Measurements from ENCODE around the gene LMAN2.
"Not testable (repeated sequence)": the region's sequence is repeated elsewhere in the genome, so short reads cannot be mapped to it uniquely, and the experiment has no call there.

Gene LMAN2

GRCh38 chr5:177308740-177309139 is 42.7 kb downstream of the LMAN2 start:
- peaks cover 32% of the 10 kb centered on the region for H3K36me3 Mint-ChIP-seq (ENCODE audit: low read depth)
- H3K4me3 Mint-ChIP-seq = no peak overlapping the region
- H3K27ac Mint-ChIP-seq = no peak overlapping the region
- no peaks in the 10 kb centered on the region for H3K9me3 Mint-ChIP-seq
- no peak for ATAC-seq
- no peak for DNase-seq
- H3K27me3 Mint-ChIP-seq = no peaks in the 10 kb centered on the region
- peaks cover 55% of the 10 kb centered on the region for H3K4me1 Mint-ChIP-seq

GRCh38 chr5:177307544-177308363 is 43.7 kb downstream of the LMAN2 start:
- DNase-seq = no peak
- Mint-ChIP-seq H3K36me3 (ENCODE audit: low read depth) (peaks cover 32% of the 10 kb centered on the region), H3K9me3 (no peaks in the 10 kb centered on the region), H3K27me3 (no peaks in the 10 kb centered on the region), H3K27ac (no peak overlapping the region), H3K4me1 (peaks cover 52% of the 10 kb centered on the region), H3K4me3 (no peak overlapping the region)
- no peak for ATAC-seq

GRCh38 chr5:177306674-177307543 is 44.6 kb downstream of the LMAN2 start:
- Mint-ChIP-seq H3K4me1 (peaks cover 55% of the 10 kb centered on the region), H3K9me3 (no peaks in the 10 kb centered on the region), H3K36me3 (ENCODE audit: low read depth) (peaks cover 35% of the 10 kb centered on the region), H3K27ac (peak overlapping the region; percentile 41), H3K4me3 (peak overlapping the region; percentile 3), H3K27me3 (no peaks in the 10 kb centered on the region)
- ATAC-seq (no peak), DNase-seq (no peak)

- H3K9me3 Mint-ChIP-seq, DNase-seq, ATAC-seq, H3K4me3 Mint-ChIP-seq, H3K27me3 Mint-ChIP-seq: not testable (repeated sequence)
- Mint-ChIP-seq H3K27ac (peak overlapping the region; percentile 93), H3K4me1 (peaks cover 59% of the 10 kb centered on the region), H3K36me3 (ENCODE audit: low read depth) (peaks cover 39% of the 10 kb centered on the region)
These were observed 45.3 kb downstream of the LMAN2 start for GRCh38 chr5:177306103-177306640.

GRCh38 chr5:177304392-177305119 is 46.9 kb downstream of the LMAN2 start:
- Mint-ChIP-seq H3K36me3 (ENCODE audit: low read depth) (peaks cover 44% of the 10 kb centered on the region), H3K4me1 (peaks cover 64% of the 10 kb centered on the region), H3K9me3 (no peaks in the 10 kb centered on the region), H3K4me3 (peak overlapping the region; percentile 98), H3K27ac (peak overlapping the region; percentile 93), H3K27me3 (no peaks in the 10 kb centered on the region)
- DNase-seq (no peak), ATAC-seq (no peak)

- Mint-ChIP-seq H3K27me3 (no peaks in the 10 kb centered on the region), H3K9me3 (no peaks in the 10 kb centered on the region), H3K27ac (peak overlapping the region; percentile 93), H3K4me1 (peaks cover 64% of the 10 kb centered on the region), H3K4me3 (peak overlapping the region; percentile 98), H3K36me3 (ENCODE audit: low read depth) (peaks cover 44% of the 10 kb centered on the region)
- ATAC-seq = no peak
- DNase-seq = no peak
These were observed 47.5 kb downstream of the LMAN2 start for GRCh38 chr5:177303925-177304391.

GRCh38 chr5:177303121-177303924 is 48.1 kb downstream of the LMAN2 start, which contains the start of the genes PRELID1 and RAB24:
TSS of gene PRELID1 (plus strand) at chr5:177303799. CDS start at chr5:177303986, 187 bp downstream.
TSS of gene RAB24 (minus strand) at chr5:177303719. CDS start at chr5:177303288, 431 bp downstream.
- H3K27me3 Mint-ChIP-seq = no peaks in the 10 kb centered on the region
- DNase-seq = peak; percentile 95
- peaks cover 44% of the 10 kb centered on the region for H3K36me3 Mint-ChIP-seq (ENCODE audit: low read depth)
- peaks cover 65% of the 10 kb centered on the region for H3K4me1 Mint-ChIP-seq
- ATAC-seq = peak; percentile 55
- peak within 1 kb of the TSS; percentile 93 for H3K27ac Mint-ChIP-seq
- H3K9me3 Mint-ChIP-seq = no peaks in the 10 kb centered on the region
- peak within 1 kb of the TSS; percentile 98 for H3K4me3 Mint-ChIP-seq

- Mint-ChIP-seq H3K4me3 (peak overlapping the region; percentile 98), H3K27me3 (no peaks in the 10 kb centered on the region), H3K9me3 (no peaks in the 10 kb centered on the region), H3K36me3 (ENCODE audit: low read depth) (peaks cover 44% of the 10 kb centered on the region), H3K27ac (peak overlapping the region; percentile 64), H3K4me1 (peaks cover 71% of the 10 kb centered on the region)
- ATAC-seq (no peak), DNase-seq (no peak)
These were observed 48.9 kb downstream of the LMAN2 start for GRCh38 chr5:177302354-177303110.

GRCh38 chr5:177301503-177302165 is 49.8 kb downstream of the LMAN2 start:
- Mint-ChIP-seq H3K4me3 (peak overlapping the region; percentile 98), H3K4me1 (peaks cover 75% of the 10 kb centered on the region), H3K27me3 (no peaks in the 10 kb centered on the region), H3K27ac (peak overlapping the region; percentile 94), H3K36me3 (ENCODE audit: low read depth) (peaks cover 46% of the 10 kb centered on the region), H3K9me3 (no peaks in the 10 kb centered on the region)
- no peak for ATAC-seq
- no peak for DNase-seq

- ATAC-seq (no peak), DNase-seq (no peak)
- Mint-ChIP-seq H3K36me3 (ENCODE audit: low read depth) (peaks cover 46% of the 10 kb centered on the region), H3K27me3 (no peaks in the 10 kb centered on the region), H3K9me3 (no peaks in the 10 kb centered on the region), H3K27ac (peak overlapping the region; percentile 94), H3K4me3 (peak overlapping the region; percentile 70), H3K4me1 (peaks cover 77% of the 10 kb centered on the region)
These were observed 50.5 kb downstream of the LMAN2 start for GRCh38 chr5:177300951-177301350.

- Mint-ChIP-seq H3K4me1 (peaks cover 77% of the 10 kb centered on the region), H3K27ac (peak overlapping the region; percentile 94), H3K4me3 (peak overlapping the region; percentile 70), H3K27me3 (no peaks in the 10 kb centered on the region), H3K36me3 (ENCODE audit: low read depth) (peaks cover 46% of the 10 kb centered on the region), H3K9me3 (no peaks in the 10 kb centered on the region)
- DNase-seq = peak; percentile 72
- ATAC-seq = peak; percentile 74
These were observed 51.1 kb downstream of the LMAN2 start for GRCh38 chr5:177300236-177300880.

GRCh38 chr5:177299697-177300096 is 51.8 kb downstream of the LMAN2 start:
- H3K4me3 Mint-ChIP-seq = no peak overlapping the region
- DNase-seq = no peak
- H3K27me3 Mint-ChIP-seq = no peaks in the 10 kb centered on the region
- no peaks in the 10 kb centered on the region for H3K9me3 Mint-ChIP-seq
- peaks cover 44% of the 10 kb centered on the region for H3K36me3 Mint-ChIP-seq (ENCODE audit: low read depth)
- peak overlapping the region; percentile 64 for H3K27ac Mint-ChIP-seq
- peaks cover 76% of the 10 kb centered on the region for H3K4me1 Mint-ChIP-seq
- no peak for ATAC-seq

Measured in activated naive CD8-positive, alpha-beta T cell treated with anti-CD3 and anti-CD28 coated beads, Interleukin-2, amount 50 U/mL, for 24 hours (primary cell).